GM18508 (cell line): ENCODE data around the gene TTC28.

Source experiments
- ATAC-seq: cut with Tn5 transposase; IDR thresholded peaks from one replicate; pipeline ENCODE4 v1.9.1; 2021; ENCODE audit warnings: moderate number of reproducible peaks; ENCODE audit not compliant: insufficient read depth, unreplicated experiment

Gene TTC28

GRCh38 chr22:28044546-28045173, 635.0 kb downstream of the TTC28 start:
- no peak for ATAC-seq

- no peak for ATAC-seq
Observed at GRCh38 chr22:28043266-28043665, 636.4 kb downstream of the TTC28 start.

GRCh38 chr22:28034760-28035401, 644.8 kb downstream of the TTC28 start:
- no peak for ATAC-seq

GRCh38 chr22:28034145-28034759, 645.4 kb downstream of the TTC28 start:
- no peak for ATAC-seq

- no peak for ATAC-seq
Observed at GRCh38 chr22:28032861-28033260, 646.8 kb downstream of the TTC28 start.

- no peak for ATAC-seq
Observed at GRCh38 chr22:28031383-28031922, 648.2 kb downstream of the TTC28 start.

GRCh38 chr22:28030473-28030872, 649.2 kb downstream of the TTC28 start:
- ATAC-seq = no peak

GRCh38 chr22:28029956-28030355, 649.7 kb downstream of the TTC28 start:
- ATAC-seq = no peak

- no peak for ATAC-seq
Observed at GRCh38 chr22:28029201-28029948, 650.3 kb downstream of the TTC28 start.

GRCh38 chr22:28027453-28028448, 651.9 kb downstream of the TTC28 start:
- no peak for ATAC-seq

- no peak for ATAC-seq
Observed at GRCh38 chr22:28025866-28026575, 653.6 kb downstream of the TTC28 start.

GRCh38 chr22:28025333-28025732, 654.3 kb downstream of the TTC28 start:
- ATAC-seq = no peak

GRCh38 chr22:28024422-28024888, 655.2 kb downstream of the TTC28 start:
- ATAC-seq = no peak

GRCh38 chr22:28023774-28024173, 655.9 kb downstream of the TTC28 start:
- ATAC-seq = no peak

GRCh38 chr22:28023036-28023435, 656.6 kb downstream of the TTC28 start:
- no peak for ATAC-seq

GRCh38 chr22:28021998-28022660, 657.5 kb downstream of the TTC28 start:
- ATAC-seq = no peak

GRCh38 chr22:28021116-28021997, 658.3 kb downstream of the TTC28 start:
- ATAC-seq = no peak
